Esophagus squamous epithelium (tissue), 4 donors: ENCODE data around the gene ST13.

Experiments
- POLR2A ChIP-seq, 4 donors: fragments of 450-650 bp; IDR thresholded peaks; one replicate each; pipeline ENCODE4 v1.6.1; 2017; ENCODE audit warnings: antibody characterized with exemption in 4 of 4, mild to moderate bottlenecking in 4 of 4, moderate library complexity in 3 of 4
- TF ChIP-seq, protein P1 (sequence below), 6 experiments: fragments of 450-650 bp in 4 of 6; fragments of 200-600 bp in 2 of 6; sonication (generic) in 2 of 6; IDR thresholded peaks; one replicate each; pipeline ENCODE4 v1.5.1; 2016 to 2019; ENCODE audit warnings: antibody characterized with exemption in 6 of 6, mild to moderate bottlenecking in 4 of 6, moderate library complexity in 4 of 6

DNA sequence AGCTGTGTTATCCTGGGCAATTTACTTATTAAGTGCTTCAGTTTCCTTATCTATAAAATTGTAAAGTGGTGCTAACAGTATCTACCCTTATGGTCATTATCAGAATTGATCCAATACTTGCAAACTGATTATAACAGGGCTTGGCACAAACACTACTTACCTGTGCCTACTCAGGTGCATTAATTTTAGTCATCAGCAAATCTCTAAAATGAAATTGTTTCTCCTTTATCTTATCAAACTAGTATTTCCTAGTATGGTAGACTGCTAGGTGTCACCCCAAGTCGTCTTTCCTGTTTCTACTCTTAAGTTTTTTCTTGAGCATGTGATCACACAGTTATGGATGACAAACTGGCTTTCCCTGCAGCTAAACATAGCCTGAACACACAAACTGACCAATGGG, 33.0 kb downstream of the ST13 start:
- TF ChIP-seq, protein P1, sequence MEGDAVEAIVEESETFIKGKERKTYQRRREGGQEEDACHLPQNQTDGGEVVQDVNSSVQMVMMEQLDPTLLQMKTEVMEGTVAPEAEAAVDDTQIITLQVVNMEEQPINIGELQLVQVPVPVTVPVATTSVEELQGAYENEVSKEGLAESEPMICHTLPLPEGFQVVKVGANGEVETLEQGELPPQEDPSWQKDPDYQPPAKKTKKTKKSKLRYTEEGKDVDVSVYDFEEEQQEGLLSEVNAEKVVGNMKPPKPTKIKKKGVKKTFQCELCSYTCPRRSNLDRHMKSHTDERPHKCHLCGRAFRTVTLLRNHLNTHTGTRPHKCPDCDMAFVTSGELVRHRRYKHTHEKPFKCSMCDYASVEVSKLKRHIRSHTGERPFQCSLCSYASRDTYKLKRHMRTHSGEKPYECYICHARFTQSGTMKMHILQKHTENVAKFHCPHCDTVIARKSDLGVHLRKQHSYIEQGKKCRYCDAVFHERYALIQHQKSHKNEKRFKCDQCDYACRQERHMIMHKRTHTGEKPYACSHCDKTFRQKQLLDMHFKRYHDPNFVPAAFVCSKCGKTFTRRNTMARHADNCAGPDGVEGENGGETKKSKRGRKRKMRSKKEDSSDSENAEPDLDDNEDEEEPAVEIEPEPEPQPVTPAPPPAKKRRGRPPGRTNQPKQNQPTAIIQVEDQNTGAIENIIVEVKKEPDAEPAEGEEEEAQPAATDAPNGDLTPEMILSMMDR (IDR thresholded peaks at IDR 0.05), result no peak
- no peak for TF ChIP-seq POLR2A (IDR thresholded peaks at IDR 0.05)
